GM03348 (cell line): ENCODE results near the gene RAB44.

Source experiments
- DNase-seq: peaks from one replicate; pipeline ENCODE4 v3.0.0; 2012; ENCODE audit warnings: low spot score

RAB44 gene

GRCh38 chr6:36771145-36771544, 73.5 kb downstream of the RAB44 start:
- DNase-seq: no peak

- no peak for DNase-seq
Measured at GRCh38 chr6:36772397-36772796, 74.8 kb downstream of the RAB44 start.

GRCh38 chr6:36774331-36774730, 76.7 kb downstream of the RAB44 start:
- no peak for DNase-seq

GRCh38 chr6:36776167-36776566, 78.5 kb downstream of the RAB44 start:
- no peak for DNase-seq

GRCh38 chr6:36777801-36778200, 80.2 kb downstream of the RAB44 start:
- no peak for DNase-seq

GRCh38 chr6:36779227-36779626, 81.6 kb downstream of the RAB44 start:
- DNase-seq: no peak

GRCh38 chr6:36780442-36781177, 83.0 kb downstream of the RAB44 start:
- no peak for DNase-seq

GRCh38 chr6:36781669-36782068, 84.0 kb downstream of the RAB44 start:
- DNase-seq: no peak
